A549 (cell line): ENCODE data around the gene CD27. TPM values are rescaled to one million over a fixed set of nuclear protein-coding genes. Genes with fewer than 3 reads are reported as not detected.

Experiments
- ATAC-seq, 2 experiments: fragments of 200-7000 bp in 1 of 2; fragments of >200 bp in 1 of 2; cut with Nextera tagmentation in 1 of 2; cut with Tn5 transposase in 1 of 2; 3 replicates each; pipeline versions ENCODE4 v1.8.0 to v1.9.1; 2018 to 2020; ENCODE audit warnings: mild to moderate bottlenecking in 1 of 2, moderate library complexity in 1 of 2
- CTCF ChIA-PET: fragments of 300-600 bp; sonication (Branson Sonifier 250); formaldehyde crosslinking; extraction: SDS; loops from one replicate; lab custom pipeline; 2021; ENCODE audit warnings: antibody characterized with exemption, inconsistent platforms; lab: Yijun Ruan, JAX
- POLR2A ChIA-PET: fragments of 350-600 bp; formaldehyde crosslinking; extraction: SDS; loops from one replicate; lab custom pipeline; 2021; ENCODE audit warnings: antibody characterized with exemption, inconsistent platforms; lab: Yijun Ruan, JAX
- DNase-seq, 2 experiments: peaks; one replicate each; pipeline versions ENCODE4 v3.0.0 to v3.0.0-alpha.2; 2011 to 2016; ENCODE audit warnings: low read depth in 1 of 2, low spot score in 1 of 2
- FAIRE-seq: peaks from 2 replicates; lab custom pipeline; 2011; peaks lifted over from hg19 to GRCh38; lab: Jason Lieb, UNC
- H3K27ac ChIP-seq, 2 experiments: fragments of >200 bp; sonication (Bioruptor Twin); formaldehyde crosslinking; 3 replicates each; pipeline ENCODE4 v1.5.1; 2016 to 2017
- H3K4me1 ChIP-seq: fragments of >200 bp; sonication (Bioruptor Twin); formaldehyde crosslinking; 3 replicates; pipeline ENCODE4 v1.6.1; 2016
- H3K4me2 ChIP-seq: fragments of >200 bp; sonication (Bioruptor Twin); formaldehyde crosslinking; 3 replicates; pipeline ENCODE4 v1.6.1; 2016
- H3K4me3 ChIP-seq: fragments of >200 bp; sonication (Bioruptor Twin); formaldehyde crosslinking; 3 replicates; pipeline ENCODE4 v1.5.1; 2016
- H3K9me3 ChIP-seq: fragments of >200 bp; sonication (Bioruptor Twin); formaldehyde crosslinking; 3 replicates; pipeline ENCODE4 v1.6.1; 2016
- BHLHE40 ChIP-seq: IDR thresholded peaks from 2 replicates; pipeline ENCODE4 v1.6.1; 2012; ENCODE audit warnings: low read depth, low read length, inconsistent platforms
- CBX2 ChIP-seq: fragments of 200-600 bp; sonication (generic); IDR thresholded peaks from 2 replicates; pipeline ENCODE4 v1.6.1; 2016; ENCODE audit warnings: low read depth, mild to moderate bottlenecking, borderline replicate concordance
- CHD2 ChIP-seq: fragments of 150-350 bp; IDR thresholded peaks from 2 replicates; pipeline ENCODE4 v1.6.1; 2014; ENCODE audit warnings: low read length; ENCODE audit not compliant: partially characterized antibody
- EHMT2 ChIP-seq: fragments of 200-600 bp; sonication (generic); IDR thresholded peaks from 2 replicates; pipeline ENCODE4 v1.6.1; 2016; ENCODE audit warnings: antibody characterized with exemption, low read depth, mild to moderate bottlenecking, moderate library complexity
- EP300 ChIP-seq, 2 experiments: fragments of >200 bp; sonication (Bioruptor Twin); formaldehyde crosslinking; IDR thresholded peaks; 2 replicates in 1 of 2; 3 replicates in 1 of 2; pipeline ENCODE4 v1.6.1; 2016 to 2017
- ESRRA ChIP-seq: fragments of 150-350 bp; IDR thresholded peaks from 2 replicates; pipeline ENCODE4 v1.6.1; 2014; ENCODE audit warnings: mild to moderate bottlenecking, low read length, borderline replicate concordance
- FOSL2 ChIP-seq, 2 experiments: fragments of 450-650 bp in 1 of 2; fragments of >200 bp in 1 of 2; sonication (Bioruptor Twin) in 1 of 2; formaldehyde crosslinking; IDR thresholded peaks; 2 replicates each; pipeline versions ENCODE4 v1.5.0 to v1.6.1; 2016 to 2020; ENCODE audit warnings: mild to moderate bottlenecking in 1 of 2, moderate library complexity in 1 of 2
- HEYL ChIP-seq: fragments of 250-450 bp; sonication (Bioruptor Pico); IDR thresholded peaks from 2 replicates; pipeline ENCODE4 v1.8.0; 2021; ENCODE audit warnings: mild to moderate bottlenecking, moderate library complexity
- HOXA7 ChIP-seq: fragments of 250-450 bp; sonication (Bioruptor Pico); IDR thresholded peaks from 2 replicates; pipeline ENCODE4 v1.5.0; 2020; ENCODE audit warnings: mild to moderate bottlenecking, moderate library complexity
- JUN ChIP-seq, 2 experiments: fragments of >200 bp; sonication (Bioruptor Twin); formaldehyde crosslinking; IDR thresholded peaks; 2 replicates in 1 of 2; 3 replicates in 1 of 2; pipeline ENCODE4 v1.6.1; 2016 to 2017
- NFE2L2 ChIP-seq: fragments of 150-350 bp; conservative IDR thresholded peaks from 2 replicates; pipeline ENCODE4 v1.6.1; 2014; ENCODE audit warnings: low read length
- RAD21 ChIP-seq, 2 experiments: fragments of >200 bp in 1 of 2; sonication (Bioruptor Twin) in 1 of 2; formaldehyde crosslinking in 1 of 2; IDR thresholded peaks in 1 of 2; conservative IDR thresholded peaks in 1 of 2; 2 replicates in 1 of 2; 3 replicates in 1 of 2; pipeline ENCODE4 v1.6.1; 2012 to 2018; ENCODE audit warnings: inconsistent platforms in 1 of 2
- RCOR1 ChIP-seq: fragments of 150-350 bp; IDR thresholded peaks from 2 replicates; pipeline ENCODE4 v1.6.1; 2014; ENCODE audit warnings: antibody characterized with exemption, low read length, low read depth
- SREBF2 ChIP-seq: fragments of 450-650 bp; IDR thresholded peaks from 2 replicates; pipeline ENCODE4 v1.6.1; 2014; ENCODE audit warnings: mild to moderate bottlenecking, moderate library complexity
- ZC3H11A ChIP-seq: fragments of 450-650 bp; IDR thresholded peaks from 2 replicates; pipeline ENCODE4 v1.6.1; 2014; ENCODE audit warnings: antibody characterized with exemption, mild to moderate bottlenecking
- ZSCAN20 ChIP-seq: fragments of 250-450 bp; sonication (Bioruptor Pico); IDR thresholded peaks from 2 replicates; pipeline ENCODE4 v1.8.0; 2022; ENCODE audit warnings: mild to moderate bottlenecking, moderate library complexity
- WGBS: methylation state at CpG from one replicate; pipeline ENCODE4 v1.1.6; 2017; ENCODE audit errors: missing lambda C conversion rate; 5-methylcytosine and 5-hydroxymethylcytosine counted together
- polyA plus RNA-seq, 4 experiments: library from polyadenylated mRNA; depleted of rRNA in 3 of 4; stranded (reverse); fragments of >200 nt; fragmentation: RNase III in 1 of 4; extraction: RNeasy Plus Mini Kit Qiagen cat#74134 plus additional on column Dnase treatment in 1 of 4; gene quantifications; 2 replicates in 3 of 4; 3 replicates in 1 of 4; pipeline ENCODE4 v1.2.3, GENCODE V29; 2011 to 2017
- TF ChIP-seq, protein P1 (sequence below): fragments of 250-450 bp; sonication (Bioruptor Pico); IDR thresholded peaks from 2 replicates; pipeline ENCODE4 v1.5.0; 2021; ENCODE audit warnings: mild to moderate bottlenecking, moderate library complexity, borderline replicate concordance
- TF ChIP-seq, protein P2 (sequence below): fragments of >200 bp; sonication (Bioruptor Twin); formaldehyde crosslinking; IDR thresholded peaks from 3 replicates; pipeline ENCODE4 v1.6.1; 2016
- TF ChIP-seq, protein P3 (sequence below): fragments of 450-650 bp; IDR thresholded peaks from 2 replicates; pipeline ENCODE4 v1.6.1; 2014; ENCODE audit warnings: antibody characterized with exemption
- TF ChIP-seq, protein P4 (sequence below): IDR thresholded peaks from 2 replicates; pipeline ENCODE4 v1.6.1; 2012
- TF ChIP-seq, protein P5 (sequence below): fragments of >200 bp; sonication (Bioruptor Twin); formaldehyde crosslinking; IDR thresholded peaks from 2 replicates; pipeline ENCODE4 v1.6.1; 2016

The CD27 gene
- polyA plus RNA-seq, 2 of the 4 experiments (the other 2 are of a cell fraction) = not detected

DNA sequence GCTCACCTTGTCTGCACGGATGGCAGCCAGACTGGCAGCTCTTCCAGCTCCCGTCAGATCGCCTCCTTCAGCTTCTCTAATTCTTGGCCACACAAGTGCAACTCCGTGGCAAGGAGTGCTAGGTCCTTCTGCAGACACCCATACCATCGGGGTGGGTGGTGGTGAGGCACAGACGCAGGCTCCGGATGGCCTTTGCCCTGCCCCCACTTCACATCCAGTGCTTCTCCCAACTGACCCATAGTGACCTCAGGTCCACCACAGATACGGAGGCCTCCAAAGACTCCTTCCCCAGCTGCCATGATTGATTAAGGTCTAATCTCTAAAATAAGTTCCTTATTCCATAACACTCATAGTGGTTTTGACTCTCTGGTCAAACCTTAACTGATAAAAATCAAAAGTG, 19.9 kb upstream of the CD27 start:
- WGBS = 89% methylated on average over 8 of the region's 8 CpGs
- POLR2A ChIA-PET = interaction anchor here (0.9 kb wide), 2 partner anchors 41 to 110 kb away, joined by 3 read pairs; no protein-coding TSS in a partner anchor
- TF ChIP-seq EP300 (IDR thresholded peaks at IDR 0.05) (no peak), ZC3H11A (no peak), HEYL (CRISPR knock-in tag) (no peak), FOSL2 (IDR thresholded peaks at IDR 0.05) (no peak), FOSL2 (CRISPR knock-in tag; IDR thresholded peaks at IDR 0.05) (no peak), ZSCAN20 (CRISPR knock-in tag) (no peak)
- TF ChIP-seq, protein P1, sequence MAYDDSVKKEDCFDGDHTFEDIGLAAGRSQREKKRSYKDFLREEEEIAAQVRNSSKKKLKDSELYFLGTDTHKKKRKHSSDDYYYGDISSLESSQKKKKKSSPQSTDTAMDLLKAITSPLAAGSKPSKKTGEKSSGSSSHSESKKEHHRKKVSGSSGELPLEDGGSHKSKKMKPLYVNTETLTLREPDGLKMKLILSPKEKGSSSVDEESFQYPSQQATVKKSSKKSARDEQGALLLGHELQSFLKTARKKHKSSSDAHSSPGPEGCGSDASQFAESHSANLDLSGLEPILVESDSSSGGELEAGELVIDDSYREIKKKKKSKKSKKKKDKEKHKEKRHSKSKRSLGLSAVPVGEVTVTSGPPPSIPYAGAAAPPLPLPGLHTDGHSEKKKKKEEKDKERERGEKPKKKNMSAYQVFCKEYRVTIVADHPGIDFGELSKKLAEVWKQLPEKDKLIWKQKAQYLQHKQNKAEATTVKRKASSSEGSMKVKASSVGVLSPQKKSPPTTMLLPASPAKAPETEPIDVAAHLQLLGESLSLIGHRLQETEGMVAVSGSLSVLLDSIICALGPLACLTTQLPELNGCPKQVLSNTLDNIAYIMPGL = no peak
- Histone ChIP-seq H3K9me3 (no peaks in the 10 kb centered on the region), H3K27ac (peak overlapping the region in 1 of 2 experiments; percentile 76; a peak in 3 of 6 replicates), H3K4me3 (no peak overlapping the region), H3K4me1 (peaks cover 30% of the 10 kb centered on the region), H3K4me2 (no peak overlapping the region)
- FAIRE-seq (no peak), ATAC-seq (no peak), DNase-seq (no peak)
- CTCF ChIA-PET = interaction anchor here (0.6 to 8.1 kb wide), 15 partner anchors 10 to 436 kb away, joined by 3 to 121 read pairs (median 9); partner anchors contain the start of genes CD27, GAPDH, TAPBPL and VAMP1

DNA sequence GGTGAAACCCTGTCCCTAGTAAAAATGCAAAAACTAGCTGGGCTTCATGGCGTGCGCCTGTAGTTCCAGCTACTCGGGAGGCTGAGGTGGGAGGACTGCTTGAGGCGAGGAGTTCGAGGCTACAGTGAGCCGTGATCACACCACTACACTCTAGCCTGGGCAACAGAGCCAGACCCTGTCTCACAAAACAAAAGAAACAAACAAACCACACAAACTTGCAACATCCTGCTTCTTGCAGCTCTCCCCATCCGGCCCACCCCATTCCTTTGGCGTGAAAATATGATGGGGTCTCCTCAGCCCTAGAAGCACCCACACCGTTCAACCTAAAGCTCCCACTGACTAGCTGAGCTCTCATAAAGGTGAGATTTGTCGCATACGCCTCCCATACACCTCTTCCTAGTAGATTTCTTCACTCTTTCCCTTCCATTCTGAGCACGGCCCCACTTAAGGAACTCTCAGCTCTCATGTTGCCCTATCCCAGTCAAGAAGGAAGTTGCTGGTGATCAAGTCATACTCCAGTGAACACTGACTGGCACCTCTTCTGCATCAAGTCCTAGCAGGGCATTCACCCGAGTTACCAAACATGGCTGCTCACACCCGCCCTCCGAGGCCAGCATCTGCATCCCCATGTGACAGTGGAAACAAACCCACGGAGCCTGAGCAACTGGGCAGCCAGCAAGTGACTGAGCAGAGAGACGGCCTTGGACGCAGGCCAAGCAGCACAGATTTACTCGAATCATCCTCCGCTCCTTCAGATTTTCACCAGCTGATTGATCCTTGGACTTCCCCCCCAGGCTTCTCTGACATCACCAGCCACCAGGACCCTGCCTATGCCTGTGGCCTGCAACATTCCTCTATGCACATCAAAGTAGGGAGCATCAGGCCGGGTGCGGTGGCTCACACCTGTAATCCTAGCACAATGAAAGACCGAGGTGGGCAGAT, 18.9 kb upstream of the CD27 start:
- Histone ChIP-seq H3K27ac (peak overlapping the region in 1 of 2 experiments; percentile 63; a peak in 3 of 6 replicates), H3K4me2 (no peak overlapping the region), H3K9me3 (no peaks in the 10 kb centered on the region), H3K4me3 (no peak overlapping the region), H3K4me1 (peaks cover 26% of the 10 kb centered on the region)
- ChIA-PET CTCF (interaction anchor here (0.7 to 8.1 kb wide), 12 partner anchors 9 to 112 kb away, joined by 3 to 121 read pairs (median 8); partner anchors contain the start of genes GAPDH and VAMP1), POLR2A (interaction anchor here (0.8 kb wide), 1 partner anchor 45 kb away, joined by 4 read pairs; the partner anchor contains the start of gene VAMP1)
- WGBS = 88% methylated on average over 23 of the region's 23 CpGs
- TF ChIP-seq BHLHE40 = no peak
- TF ChIP-seq, protein P2, sequence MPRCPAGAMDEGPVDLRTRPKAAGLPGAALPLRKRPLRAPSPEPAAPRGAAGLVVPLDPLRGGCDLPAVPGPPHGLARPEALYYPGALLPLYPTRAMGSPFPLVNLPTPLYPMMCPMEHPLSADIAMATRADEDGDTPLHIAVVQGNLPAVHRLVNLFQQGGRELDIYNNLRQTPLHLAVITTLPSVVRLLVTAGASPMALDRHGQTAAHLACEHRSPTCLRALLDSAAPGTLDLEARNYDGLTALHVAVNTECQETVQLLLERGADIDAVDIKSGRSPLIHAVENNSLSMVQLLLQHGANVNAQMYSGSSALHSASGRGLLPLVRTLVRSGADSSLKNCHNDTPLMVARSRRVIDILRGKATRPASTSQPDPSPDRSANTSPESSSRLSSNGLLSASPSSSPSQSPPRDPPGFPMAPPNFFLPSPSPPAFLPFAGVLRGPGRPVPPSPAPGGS = no peak
- no peak for TF ChIP-seq JUN (IDR thresholded peaks at IDR 0.05)
- TF ChIP-seq HOXA7 = no peak
- no peak for TF ChIP-seq CHD2
- no peak for TF ChIP-seq FOSL2 (IDR thresholded peaks at IDR 0.05)
- TF ChIP-seq FOSL2 (CRISPR knock-in tag; IDR thresholded peaks at IDR 0.05) = no peak
- no peak for TF ChIP-seq SREBF2
- TF ChIP-seq EHMT2 = no peak
- TF ChIP-seq, protein P3, sequence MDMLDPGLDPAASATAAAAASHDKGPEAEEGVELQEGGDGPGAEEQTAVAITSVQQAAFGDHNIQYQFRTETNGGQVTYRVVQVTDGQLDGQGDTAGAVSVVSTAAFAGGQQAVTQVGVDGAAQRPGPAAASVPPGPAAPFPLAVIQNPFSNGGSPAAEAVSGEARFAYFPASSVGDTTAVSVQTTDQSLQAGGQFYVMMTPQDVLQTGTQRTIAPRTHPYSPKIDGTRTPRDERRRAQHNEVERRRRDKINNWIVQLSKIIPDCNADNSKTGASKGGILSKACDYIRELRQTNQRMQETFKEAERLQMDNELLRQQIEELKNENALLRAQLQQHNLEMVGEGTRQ = no peak
- no peak for TF ChIP-seq RAD21 (conservative IDR thresholded peaks at IDR 0.05 in 1 of 2, IDR thresholded peaks at IDR 0.05 in 1 of 2)
- no peak for TF ChIP-seq RCOR1
- TF ChIP-seq CBX2 = no peak
- no peak for TF ChIP-seq NFE2L2
- TF ChIP-seq, protein P4, sequence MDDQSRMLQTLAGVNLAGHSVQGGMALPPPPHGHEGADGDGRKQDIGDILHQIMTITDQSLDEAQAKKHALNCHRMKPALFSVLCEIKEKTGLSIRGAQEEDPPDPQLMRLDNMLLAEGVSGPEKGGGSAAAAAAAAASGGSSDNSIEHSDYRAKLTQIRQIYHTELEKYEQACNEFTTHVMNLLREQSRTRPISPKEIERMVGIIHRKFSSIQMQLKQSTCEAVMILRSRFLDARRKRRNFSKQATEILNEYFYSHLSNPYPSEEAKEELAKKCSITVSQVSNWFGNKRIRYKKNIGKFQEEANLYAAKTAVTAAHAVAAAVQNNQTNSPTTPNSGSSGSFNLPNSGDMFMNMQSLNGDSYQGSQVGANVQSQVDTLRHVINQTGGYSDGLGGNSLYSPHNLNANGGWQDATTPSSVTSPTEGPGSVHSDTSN = no peak
- TF ChIP-seq, protein P5, sequence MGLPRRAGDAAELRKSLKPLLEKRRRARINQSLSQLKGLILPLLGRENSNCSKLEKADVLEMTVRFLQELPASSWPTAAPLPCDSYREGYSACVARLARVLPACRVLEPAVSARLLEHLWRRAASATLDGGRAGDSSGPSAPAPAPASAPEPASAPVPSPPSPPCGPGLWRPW = no peak
- TF ChIP-seq ESRRA = no peak
- TF ChIP-seq, protein P1 = no peak
- FAIRE-seq (no peak), DNase-seq (peak in 1 of 2 experiments; percentile 40), ATAC-seq (no peak)
